ENCODE measurements around the gene AP3M1. TPM values are rescaled to one million over a fixed set of nuclear protein-coding genes. Genes with fewer than 3 reads are reported as not detected.
A peak's percentile ranks its signal among the peaks of the same experiment; 100 is the strongest.
"Not testable (repeated sequence)": the region's sequence is repeated elsewhere in the genome, so short reads cannot be mapped to it uniquely, and the experiment has no call there.

AP3M1 gene, protein sequence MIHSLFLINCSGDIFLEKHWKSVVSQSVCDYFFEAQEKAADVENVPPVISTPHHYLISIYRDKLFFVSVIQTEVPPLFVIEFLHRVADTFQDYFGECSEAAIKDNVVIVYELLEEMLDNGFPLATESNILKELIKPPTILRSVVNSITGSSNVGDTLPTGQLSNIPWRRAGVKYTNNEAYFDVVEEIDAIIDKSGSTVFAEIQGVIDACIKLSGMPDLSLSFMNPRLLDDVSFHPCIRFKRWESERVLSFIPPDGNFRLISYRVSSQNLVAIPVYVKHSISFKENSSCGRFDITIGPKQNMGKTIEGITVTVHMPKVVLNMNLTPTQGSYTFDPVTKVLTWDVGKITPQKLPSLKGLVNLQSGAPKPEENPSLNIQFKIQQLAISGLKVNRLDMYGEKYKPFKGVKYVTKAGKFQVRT
- polyA plus RNA-seq (2014; cell fraction: cytosol; rRNA removed) = 39.2 and 40.3 TPM in 2 replicates
- 11.9 and 17.6 TPM in 2 replicates for polyA plus RNA-seq (2014; cell fraction: nucleus; rRNA removed)

- DNase-seq (ENCODE audit: low spot score) = no peak
These were observed at the start of gene AP3M1 for GRCh38 chr10:74150204-74150989. AP3M1 (minus strand) TSS chr10:74150828; CDS start chr10:74138379, 12,449 bp downstream.

DNA sequence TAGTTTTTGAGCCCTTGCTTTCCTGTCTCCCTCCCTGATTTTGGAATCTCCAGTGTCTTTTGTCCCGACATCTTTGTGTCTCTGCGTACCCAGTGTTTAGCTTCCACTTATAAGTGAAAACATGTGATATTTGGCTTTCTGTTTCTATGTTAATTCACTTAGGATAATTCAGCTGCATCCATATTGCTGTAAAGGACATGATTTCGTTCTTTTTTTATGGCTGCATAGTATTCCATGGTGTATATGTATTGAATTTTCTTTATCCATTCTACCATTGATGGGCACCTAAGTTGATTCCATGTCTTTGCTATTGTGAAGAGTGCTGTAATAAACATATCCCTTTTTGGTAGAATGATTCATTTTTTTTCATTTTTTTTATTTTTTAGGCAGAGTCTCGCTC is 48.7 kb upstream of the AP3M1 start:
- no peak for DNase-seq (ENCODE audit: low spot score)

- no peak for DNase-seq (ENCODE audit: low spot score)
These were observed 44.4 kb upstream of the AP3M1 start for GRCh38 chr10:74194999-74195398.

GRCh38 chr10:74194545-74194944 is 43.9 kb upstream of the AP3M1 start:
- DNase-seq (ENCODE audit: low spot score) = no peak

DNA sequence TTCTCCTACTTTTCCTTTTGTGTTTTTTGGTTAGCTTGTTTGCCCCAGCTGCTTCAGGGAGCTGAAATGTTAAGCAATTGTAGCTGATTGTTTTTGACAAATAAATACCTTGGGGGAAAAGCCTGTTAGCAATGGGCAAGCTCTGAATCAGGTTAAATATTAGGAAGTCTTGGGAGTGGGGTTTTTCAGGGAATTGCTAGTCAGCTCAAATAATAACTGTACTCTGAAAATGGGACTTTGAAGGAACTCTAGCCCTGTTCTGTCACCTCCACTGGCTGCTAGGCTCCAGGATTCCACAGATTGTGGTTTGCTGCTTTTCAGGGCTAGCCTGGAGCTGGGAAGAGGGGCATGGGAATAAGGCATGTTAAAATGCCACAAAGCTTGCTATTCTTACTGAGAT is 39.9 kb upstream of the AP3M1 start:
- no peak for DNase-seq (ENCODE audit: low spot score)

- DNase-seq (ENCODE audit: low spot score) = no peak
These were observed 39.4 kb upstream of the AP3M1 start for GRCh38 chr10:74189999-74190421.

GRCh38 chr10:74188617-74189016 is 38.0 kb upstream of the AP3M1 start:
- DNase-seq (ENCODE audit: low spot score) = not testable (repeated sequence)

DNA sequence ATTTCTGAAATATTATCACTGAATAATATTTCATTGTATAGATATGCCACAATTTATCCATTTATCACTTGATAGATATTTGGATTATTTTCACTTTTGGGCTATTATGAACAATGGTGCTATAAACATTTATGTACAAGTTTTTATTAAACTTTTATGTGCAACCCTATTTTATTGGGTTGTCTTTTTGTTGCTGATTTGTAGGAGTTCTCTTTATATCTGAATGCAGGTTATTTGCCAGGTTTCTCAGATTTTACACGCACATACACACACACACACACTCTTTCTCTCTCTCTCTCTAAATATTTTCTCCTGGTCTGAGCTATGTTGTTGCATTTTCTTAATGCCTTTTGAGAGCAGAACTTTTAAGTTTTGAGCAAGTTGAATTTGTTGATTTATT is 36.6 kb upstream of the AP3M1 start:
- no peak for DNase-seq (ENCODE audit: low spot score)

GRCh38 chr10:74186678-74187077 is 36.0 kb upstream of the AP3M1 start:
- DNase-seq (ENCODE audit: low spot score) = no peak

GRCh38 chr10:74179111-74179710 is 28.6 kb upstream of the AP3M1 start:
- DNase-seq (ENCODE audit: low spot score) = no peak

GRCh38 chr10:74178042-74178791 is 27.6 kb upstream of the AP3M1 start:
- DNase-seq (ENCODE audit: low spot score) = no peak

DNA sequence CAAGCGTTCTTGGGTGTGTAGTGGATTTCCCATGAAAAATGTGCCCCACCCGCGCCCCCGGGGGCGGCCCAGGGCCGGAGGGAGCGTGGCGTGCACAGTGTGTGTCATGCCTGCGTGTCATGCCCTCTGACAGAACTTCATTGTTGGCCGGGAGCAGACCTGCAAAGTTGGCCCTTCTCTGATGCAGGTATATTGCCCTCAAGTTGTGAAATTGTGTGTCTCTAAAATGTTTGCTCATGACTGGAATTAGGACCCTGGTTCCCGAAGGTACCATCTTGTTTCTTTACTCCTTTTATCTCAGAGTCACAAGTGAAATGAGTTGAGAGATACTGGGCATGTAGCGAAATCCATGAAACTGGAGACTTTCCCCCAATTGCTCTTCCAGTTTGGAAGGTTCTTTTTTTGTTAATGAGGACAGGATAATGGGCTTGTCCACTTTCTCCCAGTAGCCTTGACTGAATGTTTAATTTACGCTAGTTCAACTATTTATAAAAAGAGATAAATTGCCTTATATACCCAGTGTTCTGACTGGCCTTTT is 26.6 kb upstream of the AP3M1 start:
- DNase-seq (ENCODE audit: low spot score) = no peak

- peak; percentile 97 for DNase-seq (ENCODE audit: low spot score)
These were observed 25.9 kb upstream of the AP3M1 start for GRCh38 chr10:74176380-74177139.

GRCh38 chr10:74175510-74176379 is 25.1 kb upstream of the AP3M1 start:
- DNase-seq (ENCODE audit: low spot score) = no peak

GRCh38 chr10:74174521-74174920 is 23.9 kb upstream of the AP3M1 start:
- no peak for DNase-seq (ENCODE audit: low spot score)

GRCh38 chr10:74171625-74172024 is 21.0 kb upstream of the AP3M1 start:
- DNase-seq (ENCODE audit: low spot score) = no peak

- DNase-seq (ENCODE audit: low spot score) = no peak
These were observed 16.8 kb upstream of the AP3M1 start for GRCh38 chr10:74167443-74167842.

GRCh38 chr10:74165530-74165901 is 14.9 kb upstream of the AP3M1 start:
- DNase-seq (ENCODE audit: low spot score) = no peak

All from SK-N-DZ (cell line).